VCaP (cell line): ENCODE data around the gene FYCO1.

Source experiments
- H3K27ac ChIP-seq: fragments of 450-650 bp; 2 replicates; pipeline ENCODE4 v1.5.1; 2017
- CTCF ChIP-seq: fragments of 450-650 bp; conservative IDR thresholded peaks from 2 replicates; pipeline ENCODE4 v1.5.1; 2017; ENCODE audit warnings: mild to moderate bottlenecking, moderate library complexity

Gene FYCO1

GRCh38 chr3:45965253-45965652 lies 30.4 kb downstream of the FYCO1 start:
- no peak for TF ChIP-seq CTCF
- peak overlapping the region; percentile 66; the same call in 1 of the 2 replicates for H3K27ac ChIP-seq

GRCh38 chr3:45964139-45964538 lies 31.5 kb downstream of the FYCO1 start:
- H3K27ac ChIP-seq = no peak overlapping the region
- TF ChIP-seq CTCF = no peak

DNA sequence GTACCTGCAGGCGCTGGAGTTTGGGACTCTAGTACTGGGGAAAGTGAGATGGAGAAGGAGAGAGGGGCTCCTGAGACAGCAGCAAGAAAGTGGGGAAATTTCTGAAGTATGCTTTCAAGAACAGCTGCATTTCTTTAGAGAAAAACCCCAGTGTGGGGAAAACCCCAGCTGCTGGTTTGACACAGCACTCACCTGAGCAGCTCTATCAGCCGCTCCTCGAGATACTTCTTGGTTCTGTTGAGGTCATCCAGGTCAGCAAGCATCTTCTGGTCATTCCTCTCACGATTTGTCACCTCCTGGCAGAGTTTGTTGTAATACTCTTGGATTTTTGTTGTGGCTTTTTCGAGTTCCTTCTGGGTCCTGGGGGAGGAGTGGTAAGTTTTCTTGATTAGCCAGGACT lies 33.6 kb downstream of the FYCO1 start:
- TF ChIP-seq CTCF = no peak
- H3K27ac ChIP-seq = no peak overlapping the region

DNA sequence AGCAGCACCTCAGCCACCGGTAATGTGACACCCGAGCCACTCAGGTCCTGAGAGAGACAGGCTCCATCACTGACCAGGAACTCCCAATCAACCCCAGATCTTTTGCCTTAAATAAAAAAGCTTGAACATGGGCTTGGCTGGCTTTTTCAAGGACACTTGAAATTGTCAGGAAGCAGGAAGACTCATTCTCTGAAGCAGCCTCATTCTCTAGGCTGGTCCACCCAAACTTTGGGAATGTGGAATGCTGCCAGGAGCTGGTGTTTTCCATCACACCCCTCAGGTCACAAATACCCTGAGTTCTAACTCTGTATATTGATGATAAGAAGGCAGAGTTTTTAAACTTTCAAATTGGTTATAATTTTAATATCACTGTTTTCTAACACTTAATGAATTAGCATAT lies 35.3 kb downstream of the FYCO1 start:
- H3K27ac ChIP-seq = no peak overlapping the region
- no peak for TF ChIP-seq CTCF

DNA sequence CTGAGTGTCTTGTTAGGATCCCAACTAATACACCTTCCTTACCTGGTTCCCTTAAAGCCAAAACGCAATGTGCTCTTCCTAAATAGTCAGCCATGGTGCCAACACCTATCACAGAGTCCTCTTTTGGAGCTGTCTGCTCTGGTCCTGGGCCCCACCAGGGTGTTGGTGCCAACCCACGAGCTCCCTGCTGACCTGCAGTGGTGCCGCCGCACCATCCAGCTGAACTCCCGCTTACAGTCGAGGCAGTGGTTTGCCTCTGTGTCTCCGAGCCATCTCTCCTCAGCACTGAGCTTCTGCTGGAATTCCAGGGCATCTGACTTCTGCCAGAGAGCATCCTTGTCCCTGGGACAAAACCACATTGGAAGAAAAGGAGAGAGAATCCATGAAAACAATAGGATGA lies 36.4 kb downstream of the FYCO1 start:
- TF ChIP-seq CTCF = no peak
- H3K27ac ChIP-seq = no peak overlapping the region

GRCh38 chr3:45958321-45958791 lies 37.3 kb downstream of the FYCO1 start:
- no peak overlapping the region for H3K27ac ChIP-seq
- no peak for TF ChIP-seq CTCF

GRCh38 chr3:45957586-45957985 lies 38.0 kb downstream of the FYCO1 start:
- TF ChIP-seq CTCF = no peak
- H3K27ac ChIP-seq = no peak overlapping the region

DNA sequence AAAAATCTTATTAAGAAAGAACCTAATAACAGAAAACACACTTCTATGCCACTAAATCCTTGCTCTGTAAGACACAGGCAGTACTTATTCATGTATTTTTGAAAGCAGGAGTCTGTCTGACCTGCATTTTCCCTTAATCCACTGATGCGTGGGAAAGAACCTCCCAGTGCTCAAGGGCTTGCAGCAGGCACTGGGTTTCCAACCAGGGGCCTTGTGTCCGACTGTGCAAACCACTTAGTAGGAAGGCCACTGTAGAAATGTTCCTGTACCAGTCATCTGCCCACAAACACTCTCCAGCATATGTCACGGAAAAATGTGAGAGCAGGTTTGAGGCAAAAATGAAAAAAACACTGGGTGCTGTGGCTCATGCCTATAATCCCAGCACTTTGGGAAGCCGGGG lies 39.9 kb downstream of the FYCO1 start:
- no peak overlapping the region for H3K27ac ChIP-seq
- no peak for TF ChIP-seq CTCF
